ENCODE results near the gene CCL27.

Gene CCL27

DNA sequence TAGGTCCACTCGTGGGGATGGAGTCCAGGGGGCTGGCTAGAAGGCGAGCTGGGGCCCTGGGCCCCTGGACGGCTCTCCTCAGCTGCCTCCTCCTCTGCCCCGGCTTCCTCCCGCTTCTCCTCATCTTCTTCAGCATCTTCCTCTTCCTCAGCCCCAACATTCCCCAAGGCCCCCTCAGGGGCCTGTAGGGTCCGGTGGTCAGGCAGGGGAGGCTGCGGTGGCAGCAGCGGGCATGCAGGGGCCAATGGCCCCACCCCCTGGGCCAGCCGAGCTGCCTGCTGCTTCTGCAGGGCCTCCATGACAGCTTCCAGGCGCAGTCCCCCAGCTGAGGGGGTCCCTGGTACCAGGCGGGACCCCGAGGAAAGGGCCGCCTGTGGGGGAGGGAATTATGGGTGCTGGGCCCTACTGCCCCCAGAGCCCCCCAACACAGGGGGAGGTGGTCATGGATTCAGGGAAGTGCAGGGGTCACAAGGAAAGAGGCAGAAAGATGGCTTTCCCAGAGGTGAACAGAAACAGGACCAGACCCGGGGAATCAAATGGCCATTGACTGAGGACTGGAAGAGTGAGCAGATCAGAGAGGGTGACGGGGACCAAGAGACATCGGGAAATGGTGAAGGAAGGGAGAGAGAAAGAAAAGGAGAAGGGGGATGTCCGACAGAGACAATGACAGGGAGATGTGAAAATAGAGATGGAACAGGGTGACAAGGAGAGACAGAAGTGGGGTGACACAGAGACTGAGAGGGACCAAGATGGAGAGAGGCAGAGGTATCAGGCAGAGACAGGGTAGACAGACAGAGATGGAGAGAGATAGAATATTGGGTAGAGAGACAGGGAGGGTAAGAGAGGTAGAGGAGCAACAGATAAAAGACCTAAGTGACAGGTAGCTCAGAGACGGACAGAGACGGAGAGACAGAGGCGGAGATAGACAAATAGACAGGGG, 34.5 kb downstream of the CCL27 start:
- DNase-seq (ENCODE audit: low spot score), result no peak

DNA sequence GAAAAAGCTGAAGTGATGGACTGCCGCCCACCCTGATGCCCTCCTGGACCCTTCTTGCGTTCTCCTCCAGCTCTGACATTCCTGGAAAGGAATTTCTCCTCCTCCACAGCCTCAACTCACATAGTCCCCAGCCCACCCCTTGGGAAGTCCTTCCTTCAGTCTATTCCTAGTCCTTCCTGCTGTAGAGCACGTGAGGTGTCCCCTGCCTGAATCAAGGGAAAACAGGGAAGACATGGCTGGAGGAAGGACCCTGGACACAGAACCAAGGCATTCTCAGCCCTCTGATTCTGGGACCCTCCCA, 37.3 kb downstream of the CCL27 start:
- DNase-seq (ENCODE audit: low spot score), result no peak

DNA sequence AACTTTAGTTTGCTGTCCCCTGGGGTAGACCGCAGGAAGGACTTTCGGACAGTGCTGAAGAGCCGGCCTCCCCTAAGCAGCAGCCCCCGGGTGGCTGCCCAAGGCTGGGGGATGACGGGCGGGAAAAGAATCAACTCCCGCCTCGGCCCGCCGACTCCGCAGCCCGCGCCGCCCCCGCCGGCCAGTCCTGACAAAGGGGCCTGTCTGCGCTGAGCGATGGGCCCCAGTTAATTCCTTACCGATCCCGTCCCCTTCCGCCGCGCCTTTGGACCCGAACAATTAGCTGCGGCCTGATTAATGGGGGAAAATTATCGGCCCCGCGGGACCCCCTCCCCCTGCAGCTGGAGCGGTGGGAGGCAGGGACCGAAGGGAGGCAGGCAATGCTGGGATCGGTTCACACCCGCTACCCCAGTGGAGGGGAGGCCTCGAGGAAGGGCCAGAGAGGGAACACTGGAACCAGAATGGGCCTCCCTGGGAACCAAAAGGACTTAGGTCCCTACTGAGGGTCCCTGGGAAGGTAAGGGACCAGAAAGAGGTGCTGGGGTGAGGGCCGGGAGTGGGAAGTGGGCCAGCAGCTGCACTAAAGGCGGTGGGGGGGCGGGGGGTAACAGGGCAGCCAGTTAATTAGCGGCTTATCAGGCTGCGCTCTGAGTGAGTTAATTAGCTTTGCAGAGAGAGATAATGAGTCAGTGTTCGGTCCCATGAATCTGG, 37.8 kb downstream of the CCL27 start:
- no peak for DNase-seq (ENCODE audit: low spot score)

DNA sequence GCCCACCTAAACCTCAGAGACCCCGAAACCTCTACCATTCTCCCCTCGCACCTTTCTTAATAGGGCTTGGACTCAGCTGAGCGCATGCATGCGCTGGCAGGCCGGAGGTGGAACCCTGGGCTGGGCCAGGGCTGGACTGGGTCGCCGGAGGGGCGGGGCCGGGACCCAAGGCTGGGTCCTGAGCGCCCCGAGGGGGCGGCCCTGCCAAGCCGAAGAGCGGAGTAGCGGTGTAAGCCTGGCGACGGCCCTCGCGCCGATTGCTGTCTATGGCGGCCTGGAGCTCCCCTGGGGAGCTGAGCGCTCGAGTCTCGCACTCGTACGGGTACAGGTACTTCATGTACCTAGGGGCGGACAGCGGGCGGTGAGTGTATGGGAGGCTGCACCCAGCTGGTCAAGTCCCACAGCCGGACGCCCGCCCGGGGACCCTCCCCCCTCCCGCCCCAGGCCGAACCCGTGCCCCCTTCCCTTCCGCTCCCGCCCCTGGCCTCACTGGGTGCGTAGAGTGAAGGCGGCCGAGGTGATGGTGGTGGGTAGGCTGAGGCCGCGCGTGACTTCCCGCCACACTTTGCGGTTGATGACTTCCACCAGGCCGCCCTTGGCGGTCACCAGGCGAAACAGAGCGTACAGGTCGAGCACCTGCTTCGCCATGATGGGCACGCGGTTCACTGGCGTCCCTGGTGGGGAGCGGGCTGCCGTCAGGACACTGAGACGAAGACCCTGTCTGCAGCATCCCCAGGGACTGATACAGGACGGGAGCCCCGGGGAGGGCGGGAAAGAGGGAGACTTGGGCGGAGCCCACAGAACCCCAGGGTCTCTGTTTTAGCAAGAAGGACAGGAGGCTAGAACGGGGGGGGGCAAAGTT, 38.9 kb downstream of the CCL27 start:
- DNase-seq (ENCODE audit: low spot score), result no peak

DNA sequence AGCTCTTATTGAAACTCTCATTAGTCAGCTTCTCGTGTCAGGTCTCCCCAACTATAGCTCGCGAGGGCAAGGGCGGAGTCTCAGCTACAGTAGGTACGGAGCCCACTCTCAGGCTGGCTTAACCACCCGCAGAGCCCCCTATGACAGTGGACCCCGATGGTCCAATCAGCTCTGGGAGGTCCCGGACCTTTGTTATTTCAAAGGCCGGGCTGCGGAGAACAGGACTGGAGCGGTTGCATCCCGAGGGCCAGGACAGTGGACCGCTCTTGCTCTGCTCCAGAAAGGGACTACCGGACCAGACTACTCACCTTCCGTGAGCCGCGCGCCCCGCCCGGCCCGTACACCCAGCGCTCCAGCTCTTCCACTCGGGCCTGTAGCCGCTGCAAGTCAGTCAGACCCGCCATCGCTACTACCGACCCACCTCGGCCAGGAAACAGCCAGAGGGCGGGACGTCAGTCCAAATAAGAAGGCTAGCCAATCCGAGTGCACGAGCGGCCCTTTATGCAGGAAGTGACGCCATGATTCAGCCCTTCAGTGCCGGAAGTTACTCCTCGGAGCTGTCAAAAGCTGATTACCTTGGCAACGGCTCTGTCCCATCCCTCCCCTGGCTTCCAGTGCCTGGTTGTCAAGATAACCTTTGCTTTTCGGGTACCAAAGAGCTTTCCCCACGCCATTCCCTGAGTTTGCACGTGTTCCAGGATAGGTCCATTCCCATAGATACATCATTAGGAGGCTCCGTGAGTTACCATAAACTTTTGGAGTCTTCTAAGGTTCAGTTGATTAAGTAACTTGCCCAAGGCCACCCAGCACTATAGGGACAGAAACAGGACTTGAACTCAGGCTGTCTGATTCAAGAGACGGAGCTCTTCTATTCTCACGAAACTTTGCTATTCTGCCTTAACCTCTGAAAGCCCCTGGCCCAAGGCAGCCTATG, 42.1 kb downstream of the CCL27 start, which contains the start of gene DCTN3:
TSS of gene DCTN3 (minus strand) at position 435 of the 934 bp plus-strand sequence. CDS start at position 404, 31 bp downstream.
- DNase-seq (ENCODE audit: low spot score), result peak; percentile 99

DNA sequence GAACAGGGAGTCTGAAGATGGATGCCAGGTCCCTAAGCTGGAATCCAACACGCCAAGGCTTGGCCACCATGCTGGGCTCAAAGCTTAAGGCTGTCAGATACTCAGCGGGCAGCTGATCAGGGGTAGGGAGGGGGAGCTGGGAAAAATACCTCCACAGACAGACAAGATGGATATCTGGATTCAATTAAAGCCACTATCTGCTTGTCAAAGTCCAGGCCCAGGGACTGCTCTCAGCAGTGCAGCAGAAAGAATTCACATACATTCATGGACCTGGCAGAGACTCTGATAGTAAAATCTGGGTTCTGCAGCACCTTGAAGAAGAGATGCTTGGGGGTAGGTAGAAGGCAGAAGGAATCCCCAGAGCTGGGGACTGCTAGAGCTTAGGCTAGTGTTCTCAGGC, 47.3 kb downstream of the CCL27 start:
- DNase-seq (ENCODE audit: low spot score), result no peak

DNA sequence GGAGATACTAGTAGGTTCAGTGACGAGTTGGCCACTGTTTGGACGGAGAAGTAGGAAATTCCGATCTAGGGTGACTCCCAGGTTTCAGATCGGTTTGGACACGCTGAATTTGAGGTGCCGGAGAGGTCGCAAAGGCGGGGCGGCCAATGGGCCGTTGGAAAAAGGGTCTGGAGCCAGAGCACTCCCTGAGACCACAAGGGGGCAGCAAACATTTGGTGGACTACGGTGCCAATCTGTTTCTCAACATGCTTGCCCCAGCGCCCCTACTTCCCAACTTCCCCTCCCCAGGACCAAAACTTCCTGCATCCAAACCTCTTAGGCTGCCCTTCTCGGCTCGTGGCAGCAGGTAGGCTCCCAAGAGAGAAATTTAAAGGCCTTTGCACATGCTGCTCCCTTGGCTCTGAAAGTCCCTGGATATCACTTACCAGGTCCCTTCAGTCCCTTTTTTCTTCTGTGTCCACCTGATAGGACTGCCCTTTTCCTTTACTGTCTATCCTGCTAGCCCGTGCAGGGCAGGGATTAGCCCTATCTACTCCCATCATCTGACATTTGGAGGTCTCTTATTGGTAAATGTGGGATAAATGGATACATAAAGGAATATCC, 49.6 kb downstream of the CCL27 start:
- DNase-seq (ENCODE audit: low spot score), result peak; percentile 82

All from hepatic stellate cell (primary cell).